CD4-positive, alpha-beta T cell (primary cell): ENCODE results near the gene KCNQ1OT1. TPM values are rescaled to one million over a fixed set of nuclear protein-coding genes. Genes with fewer than 3 reads are reported as not detected.

Experiments
- ATAC-seq: fragments of 200-7000 bp; cut with Tn5 transposase; one replicate; pipeline ENCODE4 v1.10.0; 2022; ENCODE audit warnings: mild to moderate bottlenecking; ENCODE audit not compliant: poor library complexity
- CTCF ChIA-PET: fragments of 350-600 bp; sonication (Branson Sonifier 250); formaldehyde crosslinking; loops from one replicate; lab custom pipeline; 2021; ENCODE audit warnings: antibody characterized with exemption, inconsistent platforms; lab: Charles Lee
- POLR2A ChIA-PET: fragments of 350-600 bp; sonication (Branson Sonifier 250); formaldehyde crosslinking; loops from one replicate; lab custom pipeline; 2021; ENCODE audit warnings: antibody characterized with exemption, inconsistent platforms; lab: Charles Lee
- DNase-seq, 14 experiments: peaks; one replicate each; pipeline ENCODE4 v3.0.0-alpha.2; 2013 to 2020; ENCODE audit warnings: mixed read lengths in 2 of 14
- H3K27ac ChIP-seq, 2 donors: one replicate each; pipeline versions ENCODE4 v1.5.1 to v1.7.0; 2013; ENCODE audit warnings: low read length in 2 of 2, low read depth in 1 of 2, mild to moderate bottlenecking in 1 of 2
- H3K27me3 ChIP-seq, 2 experiments: 1 replicate in 1 of 2; 2 replicates in 1 of 2; pipeline versions ENCODE4 v1.6.1 to v1.7.0; 2013; ENCODE audit warnings: low read length in 2 of 2, control low read depth in 1 of 2, mild to moderate bottlenecking in 1 of 2, moderate library complexity in 1 of 2; ENCODE audit not compliant: insufficient read depth in 2 of 2, control insufficient read depth in 1 of 2
- H3K36me3 ChIP-seq: one replicate; pipeline ENCODE4 v1.6.1; 2013; ENCODE audit warnings: low read length, control low read depth; ENCODE audit not compliant: insufficient read depth
- H3K4me1 ChIP-seq: one replicate; pipeline ENCODE4 v1.6.1; 2013; ENCODE audit warnings: low read length, control low read depth; ENCODE audit not compliant: insufficient read depth
- H3K4me3 ChIP-seq: one replicate; pipeline ENCODE4 v1.5.1; 2013; ENCODE audit warnings: mild to moderate bottlenecking, low read length, moderate library complexity
- H3K9me3 ChIP-seq, 2 experiments: 1 replicate in 1 of 2; 2 replicates in 1 of 2; pipeline versions ENCODE4 v1.6.1 to v1.7.0; 2013; ENCODE audit warnings: low read length in 2 of 2, mild to moderate bottlenecking in 2 of 2, control low read depth in 1 of 2, moderate library complexity in 1 of 2; ENCODE audit not compliant: control insufficient read depth in 1 of 2, insufficient read depth in 1 of 2
- H3K27ac Mint-ChIP-seq: one replicate; pipeline ENCODE4 v1.8.0; 2020; ENCODE audit warnings: mixed read lengths
- H3K27me3 Mint-ChIP-seq: one replicate; pipeline ENCODE4 v1.8.0; 2021; ENCODE audit warnings: mixed read lengths
- H3K36me3 Mint-ChIP-seq: one replicate; pipeline ENCODE4 v1.8.0; 2021; ENCODE audit warnings: low read depth, mixed read lengths
- H3K4me1 Mint-ChIP-seq: one replicate; pipeline ENCODE4 v1.8.0; 2021; ENCODE audit warnings: low read depth, mixed read lengths
- H3K4me3 Mint-ChIP-seq: one replicate; pipeline ENCODE4 v1.8.0; 2020; ENCODE audit warnings: mild to moderate bottlenecking, mixed read lengths
- H3K9me3 Mint-ChIP-seq: one replicate; pipeline ENCODE4 v1.8.0; 2020; ENCODE audit warnings: mixed read lengths
- intact Hi-C, 2 experiments: fragments of 100-400 bp; cut with DNase I in 1 of 2; cut with micrococcal nuclease in 1 of 2; formaldehyde crosslinking; loops; one replicate each; pipeline versions ENCODE4 v1.15.1 to v1.9.0; 2023 to 2025; cut with DNase I, micrococcal nuclease
- total RNA-seq, 174 experiments: library from RNA in 2 of 174; stranded (reverse) in 2 of 174; gene quantifications; one replicate each; pipeline ENCODE4 v1.2.3 and lab custom pipeline; 2021 to 2026
- TF ChIP-seq, protein P1 (sequence below): fragments of 200-600 bp; IDR thresholded peaks from one replicate; pipeline ENCODE4 v1.8.0; 2022; ENCODE audit warnings: antibody characterized with exemption, mild to moderate bottlenecking

The KCNQ1OT1 gene
- total RNA-seq, 2 experiments from 2014 or later = 0.17 to 0.22 TPM

DNA sequence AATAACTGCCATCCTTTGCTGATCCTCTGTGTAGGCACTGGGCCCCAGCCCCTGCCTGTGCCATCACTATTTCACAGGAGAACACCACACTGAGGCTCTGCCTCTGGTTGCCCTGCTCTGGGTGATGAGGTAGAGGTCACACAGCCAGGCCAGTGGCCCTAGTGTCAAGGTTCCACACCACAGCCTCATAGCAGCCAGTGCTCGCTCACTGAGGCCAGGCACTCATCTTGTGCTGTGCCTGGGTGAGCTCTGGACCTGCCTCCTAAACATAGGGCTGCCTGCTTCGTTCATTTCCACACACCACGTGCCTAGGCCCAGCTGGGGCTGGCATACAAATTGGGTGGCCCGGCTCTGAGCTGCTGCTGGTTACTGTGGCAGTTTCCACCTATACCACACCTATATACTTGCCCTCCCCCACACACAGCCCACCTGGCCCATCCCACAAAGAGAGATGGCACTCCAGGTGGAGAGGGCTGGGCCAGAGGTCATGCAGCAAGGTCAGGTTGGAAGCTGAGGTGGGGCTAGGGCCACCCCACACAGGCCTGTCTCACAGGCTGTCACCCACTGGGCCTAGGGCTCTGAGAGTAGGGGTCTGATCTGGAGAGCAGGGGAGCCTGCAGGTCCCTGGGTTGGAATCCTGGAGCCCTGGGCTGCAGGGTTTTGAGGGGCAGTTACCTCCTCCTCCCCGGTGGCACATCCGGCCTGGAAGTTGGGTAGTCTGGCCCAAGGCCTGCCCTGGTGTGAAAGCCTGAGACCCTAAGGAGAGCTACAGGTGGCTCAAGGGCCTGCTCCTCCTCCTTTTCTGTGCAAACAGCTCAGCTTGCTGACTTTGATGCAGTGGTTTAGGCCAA lies 11.2 kb downstream of the KCNQ1OT1 start:
- ATAC-seq (no peak), DNase-seq (peak in 1 of 14 experiments; percentile 22)
- Mint-ChIP-seq H3K27me3 (no peaks in the 10 kb centered on the region), H3K36me3 (peaks cover 4% of the 10 kb centered on the region), H3K9me3 (no peaks in the 10 kb centered on the region), H3K4me1 (no peaks in the 10 kb centered on the region), H3K4me3 (no peak overlapping the region), H3K27ac (no peak overlapping the region)
- Histone ChIP-seq H3K9me3 (no peaks in the 10 kb centered on the region), H3K4me1 (no peaks in the 10 kb centered on the region), H3K27me3 (no peaks in the 10 kb centered on the region), H3K4me3 (no peak overlapping the region), H3K27ac (no peak overlapping the region), H3K36me3 (no peaks in the 10 kb centered on the region)
- intact Hi-C loops = no loop called here
- ChIA-PET CTCF (no interaction called here), POLR2A (no interaction called here)
- TF ChIP-seq, protein P1, sequence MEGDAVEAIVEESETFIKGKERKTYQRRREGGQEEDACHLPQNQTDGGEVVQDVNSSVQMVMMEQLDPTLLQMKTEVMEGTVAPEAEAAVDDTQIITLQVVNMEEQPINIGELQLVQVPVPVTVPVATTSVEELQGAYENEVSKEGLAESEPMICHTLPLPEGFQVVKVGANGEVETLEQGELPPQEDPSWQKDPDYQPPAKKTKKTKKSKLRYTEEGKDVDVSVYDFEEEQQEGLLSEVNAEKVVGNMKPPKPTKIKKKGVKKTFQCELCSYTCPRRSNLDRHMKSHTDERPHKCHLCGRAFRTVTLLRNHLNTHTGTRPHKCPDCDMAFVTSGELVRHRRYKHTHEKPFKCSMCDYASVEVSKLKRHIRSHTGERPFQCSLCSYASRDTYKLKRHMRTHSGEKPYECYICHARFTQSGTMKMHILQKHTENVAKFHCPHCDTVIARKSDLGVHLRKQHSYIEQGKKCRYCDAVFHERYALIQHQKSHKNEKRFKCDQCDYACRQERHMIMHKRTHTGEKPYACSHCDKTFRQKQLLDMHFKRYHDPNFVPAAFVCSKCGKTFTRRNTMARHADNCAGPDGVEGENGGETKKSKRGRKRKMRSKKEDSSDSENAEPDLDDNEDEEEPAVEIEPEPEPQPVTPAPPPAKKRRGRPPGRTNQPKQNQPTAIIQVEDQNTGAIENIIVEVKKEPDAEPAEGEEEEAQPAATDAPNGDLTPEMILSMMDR = no peak

DNA sequence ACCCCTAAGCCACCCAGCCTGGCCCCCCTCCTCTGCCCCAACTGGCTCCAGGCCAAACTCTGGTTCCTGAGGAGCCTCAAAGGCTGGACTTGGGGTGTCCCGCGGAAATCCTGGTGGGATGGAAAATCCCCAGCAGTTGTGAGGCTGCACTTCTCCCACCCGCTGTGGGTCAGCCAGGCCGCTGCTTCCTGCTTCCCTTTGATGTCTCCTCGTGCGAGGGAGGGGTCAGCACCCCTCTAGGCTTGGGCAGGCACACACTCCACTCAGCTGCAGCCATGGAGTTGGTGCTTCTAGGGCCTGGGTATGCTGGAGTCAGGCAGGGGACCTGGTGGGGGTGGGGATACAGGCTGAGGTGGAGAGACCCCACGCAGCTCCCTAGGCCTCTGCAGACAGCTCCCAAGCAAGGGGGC lies 12.0 kb downstream of the KCNQ1OT1 start:
- Histone ChIP-seq H3K9me3 (no peaks in the 10 kb centered on the region), H3K27ac (no peak overlapping the region), H3K27me3 (no peaks in the 10 kb centered on the region), H3K4me3 (no peak overlapping the region), H3K4me1 (no peaks in the 10 kb centered on the region), H3K36me3 (no peaks in the 10 kb centered on the region)
- no peak for ATAC-seq
- no peaks in the 10 kb centered on the region for H3K4me1 Mint-ChIP-seq
- no peak overlapping the region for H3K4me3 Mint-ChIP-seq
- no peaks in the 10 kb centered on the region for H3K27me3 Mint-ChIP-seq
- H3K9me3 Mint-ChIP-seq = no peaks in the 10 kb centered on the region
- intact Hi-C loops = no loop called here
- DNase-seq = no peak
- ChIA-PET POLR2A (no interaction called here), CTCF (no interaction called here)
- no peak overlapping the region for H3K27ac Mint-ChIP-seq
- TF ChIP-seq, protein P1 = no peak
- peaks cover 6% of the 10 kb centered on the region for H3K36me3 Mint-ChIP-seq

DNA sequence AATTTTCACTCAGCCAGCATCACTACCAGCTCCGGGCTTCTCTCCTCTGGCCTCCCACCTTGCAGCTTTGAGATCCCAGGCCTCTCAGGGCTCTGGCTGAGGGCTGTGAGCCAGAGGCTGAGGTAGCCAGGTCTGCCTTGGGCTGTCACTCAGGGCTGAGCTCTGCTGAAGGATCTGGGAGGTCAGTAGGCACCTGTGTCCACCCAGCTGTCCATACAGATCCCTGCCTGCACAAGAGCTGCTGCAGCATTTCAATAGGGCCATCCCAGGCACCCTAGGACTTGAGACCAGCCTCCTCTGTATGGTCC lies 12.6 kb downstream of the KCNQ1OT1 start:
- no peak overlapping the region for H3K27ac Mint-ChIP-seq
- peaks cover 6% of the 10 kb centered on the region for H3K36me3 Mint-ChIP-seq
- no peak for ATAC-seq
- ChIA-PET CTCF (no interaction called here), POLR2A (no interaction called here)
- no peak overlapping the region for H3K4me3 ChIP-seq
- TF ChIP-seq, protein P1 = no peak
- H3K9me3 ChIP-seq = no peaks in the 10 kb centered on the region
- H3K9me3 Mint-ChIP-seq = no peaks in the 10 kb centered on the region
- no peaks in the 10 kb centered on the region for H3K27me3 ChIP-seq
- no peaks in the 10 kb centered on the region for H3K27me3 Mint-ChIP-seq
- no peaks in the 10 kb centered on the region for H3K36me3 ChIP-seq
- H3K4me3 Mint-ChIP-seq = no peak overlapping the region
- peak in 1 of 14 experiments; percentile 19 for DNase-seq
- no peak overlapping the region for H3K27ac ChIP-seq
- no peaks in the 10 kb centered on the region for H3K4me1 Mint-ChIP-seq
- intact Hi-C loops = no loop called here
- H3K4me1 ChIP-seq = no peaks in the 10 kb centered on the region
